HG02840 (cell line): ENCODE results near the gene POLR2J2.
"Not testable (repeated sequence)": the region's sequence is repeated elsewhere in the genome, so short reads cannot be mapped to it uniquely, and the experiment has no call there.

Experiments used
- ATAC-seq: cut with Tn5 transposase; IDR thresholded peaks from one replicate; pipeline ENCODE4 v1.9.1; 2021; ENCODE audit warnings: mild to moderate bottlenecking, moderate library complexity, moderate number of reproducible peaks; ENCODE audit not compliant: unreplicated experiment, low FRiP score

Gene POLR2J2

DNA sequence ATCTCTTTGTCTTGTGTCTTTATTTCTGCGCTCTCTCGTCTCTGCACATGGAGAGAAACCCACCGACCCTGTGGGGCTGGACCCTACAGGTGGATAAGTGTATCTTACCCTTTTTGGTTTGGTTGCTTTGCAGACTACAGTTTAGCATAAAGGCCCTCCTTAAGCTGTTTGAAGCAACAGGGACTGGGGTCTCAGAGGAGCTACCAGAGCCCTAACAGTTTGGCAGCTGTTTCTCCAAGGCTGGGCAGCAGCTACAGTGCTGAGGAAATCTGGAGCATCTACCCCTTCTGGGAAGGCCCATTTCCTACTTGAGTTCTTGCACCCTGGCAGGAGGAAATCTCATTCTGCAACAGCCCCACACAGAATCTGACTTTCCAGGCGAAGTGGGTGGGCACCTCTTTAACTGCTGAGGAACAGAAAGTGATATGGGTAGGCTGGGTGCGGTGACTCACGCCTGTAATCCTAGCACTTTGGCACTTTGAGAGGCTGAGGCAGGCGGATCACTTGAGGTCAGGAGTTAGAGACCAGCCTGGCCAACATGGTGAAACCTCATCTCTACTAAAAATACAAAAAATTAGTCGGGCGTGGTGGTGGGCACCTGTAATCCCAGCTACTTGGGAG, 2.1 kb upstream of the POLR2J2 start:
- ATAC-seq = not testable (repeated sequence)

- ATAC-seq = peak; percentile 26
These were observed 469 bp upstream of the POLR2J2 start for GRCh38 chr7:102671956-102672307.

- not testable (repeated sequence) for ATAC-seq
These were observed 3.9 kb downstream of the POLR2J2 start for GRCh38 chr7:102667523-102667922.

- not testable (repeated sequence) for ATAC-seq
These were observed 4.6 kb downstream of the POLR2J2 start for GRCh38 chr7:102666850-102667249.

- not testable (repeated sequence) for ATAC-seq
These were observed 6.7 kb downstream of the POLR2J2 start for GRCh38 chr7:102664765-102665164.

DNA sequence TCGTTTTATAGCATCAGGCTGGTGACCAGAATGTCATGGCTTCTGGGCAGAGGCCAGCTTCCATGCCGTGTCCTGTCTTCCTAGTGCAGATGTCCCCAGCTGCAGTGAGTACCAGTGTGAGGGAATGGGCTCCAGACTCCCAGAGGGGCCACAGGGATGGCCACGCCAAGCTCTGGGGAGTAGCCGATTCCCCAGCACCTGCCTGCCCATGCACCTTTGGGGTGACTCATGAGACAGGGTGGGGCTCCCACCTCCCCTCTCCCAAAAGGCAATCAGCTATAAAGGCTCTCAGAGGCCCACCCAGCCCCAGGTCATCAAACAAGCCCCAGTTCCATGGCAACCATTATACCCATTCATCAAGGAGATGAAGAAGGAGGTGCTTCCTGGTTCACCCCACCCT, 21.5 kb downstream of the POLR2J2 start, which contains the start of gene SPDYE2B:
TSS of gene SPDYE2B (plus strand) at position 396 of the 400 bp plus-strand sequence. CDS start 2,030 bp downstream, outside the sequence.
- ATAC-seq = not testable (repeated sequence)

DNA sequence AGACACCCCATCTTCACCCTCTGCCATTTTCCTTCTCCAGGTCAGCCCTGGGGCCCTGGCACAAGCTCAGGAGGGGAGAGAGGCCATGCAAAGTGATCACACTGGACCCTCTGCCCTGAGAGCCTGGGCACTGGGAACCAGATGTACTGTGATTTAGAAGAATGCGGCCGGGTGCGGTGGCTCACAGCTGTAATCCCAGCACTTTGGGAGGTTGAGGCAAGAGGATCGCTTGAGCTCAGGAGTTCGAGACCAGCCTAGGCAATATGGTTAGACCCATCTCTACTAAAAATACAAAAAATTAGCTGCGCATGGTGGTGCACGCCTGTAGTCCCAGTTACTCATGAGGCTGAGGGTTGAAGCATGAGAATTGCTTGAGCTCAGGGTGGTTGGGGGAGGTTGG, 23.6 kb downstream of the POLR2J2 start:
- ATAC-seq = not testable (repeated sequence)

DNA sequence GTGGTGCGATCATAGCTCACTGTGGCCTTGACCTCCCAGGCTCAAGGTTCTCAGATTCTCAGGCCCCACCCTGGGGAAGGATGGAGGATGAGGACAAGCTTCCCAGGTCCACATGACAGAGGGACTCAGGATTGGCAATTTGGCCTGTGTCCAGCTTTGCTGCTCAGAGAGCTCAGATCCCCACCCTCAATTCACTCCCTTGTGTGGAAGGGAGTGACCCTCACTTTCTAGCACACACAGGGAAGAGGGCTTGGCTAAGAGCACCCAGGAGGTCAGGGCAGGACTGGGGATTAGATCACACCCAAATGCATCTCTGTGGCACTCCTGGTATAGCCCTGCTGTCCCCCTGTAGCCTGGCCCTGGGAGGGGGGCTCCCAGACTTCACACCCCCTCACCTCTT, 28.1 kb downstream of the POLR2J2 start:
- not testable (repeated sequence) for ATAC-seq

DNA sequence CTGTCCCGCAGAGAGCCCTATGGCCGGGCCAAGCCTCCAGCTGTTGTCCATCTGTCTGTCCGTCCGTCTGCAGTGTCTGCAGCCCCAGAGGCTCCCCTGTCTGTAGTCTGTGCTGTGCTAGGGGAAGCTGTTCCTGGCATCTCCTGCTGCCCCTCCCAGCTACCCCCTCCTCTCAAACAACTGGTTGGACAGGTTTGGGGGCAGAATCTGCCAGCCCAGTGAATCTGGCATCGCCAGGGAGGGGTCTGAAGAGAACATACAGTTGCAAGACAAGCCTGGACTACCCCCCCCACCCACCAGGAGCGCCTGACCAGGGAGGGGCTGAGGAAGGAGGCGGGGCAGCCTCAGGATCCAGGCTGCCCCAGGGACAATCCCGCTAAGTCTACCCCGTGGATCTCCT, 28.8 kb downstream of the POLR2J2 start, which contains the start of gene UPK3BL1:
TSS of gene UPK3BL1 (minus strand) at position 101 of the 400 bp plus-strand sequence. CDS start at position 51, 50 bp downstream.
- ATAC-seq = not testable (repeated sequence)

DNA sequence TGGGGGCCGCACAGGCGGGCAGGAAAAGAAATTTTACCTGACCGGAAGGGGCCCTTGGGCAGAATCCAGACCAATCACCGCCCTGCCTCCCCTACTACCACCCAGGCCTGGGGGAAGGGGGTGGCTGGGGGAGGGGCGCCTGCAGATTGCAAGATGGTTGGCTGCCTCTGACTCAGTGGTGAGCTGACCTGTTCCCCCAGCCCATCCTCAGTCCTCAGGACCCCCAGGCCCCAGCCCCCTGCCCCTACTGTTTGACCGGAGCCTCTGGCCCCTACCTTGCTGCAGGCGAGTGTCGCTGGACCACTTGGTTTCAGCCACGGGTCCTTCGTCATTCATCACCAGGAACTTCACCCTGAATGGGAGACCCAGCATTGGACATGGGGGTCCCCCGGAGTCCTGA, 32.6 kb downstream of the POLR2J2 start:
- not testable (repeated sequence) for ATAC-seq

GRCh38 chr7:102636956-102637355, 34.5 kb downstream of the POLR2J2 start:
- ATAC-seq = not testable (repeated sequence)

DNA sequence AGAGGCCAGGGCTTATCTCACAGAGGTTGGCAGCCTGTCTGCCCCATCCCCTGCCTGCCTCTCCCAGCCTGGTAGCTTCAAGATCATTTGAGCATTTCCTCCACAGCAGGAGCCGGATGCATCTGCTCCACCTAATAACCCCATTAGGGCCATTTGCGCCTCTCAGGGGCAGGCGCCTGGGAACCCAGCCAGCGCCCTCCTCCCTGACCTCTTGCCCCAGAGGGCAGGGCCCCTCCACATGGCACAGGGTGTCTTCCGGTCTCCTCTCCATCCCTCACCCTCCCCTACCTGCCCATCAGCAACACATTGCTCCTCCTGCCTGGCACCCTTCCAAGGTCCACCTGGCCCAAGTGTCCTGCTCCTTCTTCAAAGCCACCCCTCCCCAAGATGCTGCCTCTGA, 36.1 kb downstream of the POLR2J2 start:
- not testable (repeated sequence) for ATAC-seq

DNA sequence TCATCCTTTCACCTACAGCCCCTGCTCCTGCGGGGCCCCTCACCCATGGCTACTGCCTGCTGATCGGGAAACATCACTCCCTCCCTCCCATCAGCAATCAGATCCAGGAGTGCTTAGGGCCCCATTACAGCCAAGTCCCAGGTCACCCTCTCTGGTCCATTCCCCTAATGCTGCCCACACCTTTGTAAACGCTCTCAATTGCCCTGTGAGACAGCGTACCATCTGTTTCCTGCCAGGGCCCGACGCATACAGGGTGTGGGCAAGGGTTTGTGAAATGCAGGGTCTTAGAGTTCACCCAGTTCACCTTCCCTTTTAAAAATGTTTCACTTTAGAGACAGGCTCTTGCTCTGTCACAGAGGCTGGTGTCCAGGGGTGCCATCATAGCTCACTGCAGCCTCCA, 37.2 kb downstream of the POLR2J2 start:
- not testable (repeated sequence) for ATAC-seq

- not testable (repeated sequence) for ATAC-seq
These were observed 40.8 kb downstream of the POLR2J2 start for GRCh38 chr7:102630622-102631021.

- not testable (repeated sequence) for ATAC-seq
These were observed 44.1 kb downstream of the POLR2J2 start for GRCh38 chr7:102627271-102627904.

DNA sequence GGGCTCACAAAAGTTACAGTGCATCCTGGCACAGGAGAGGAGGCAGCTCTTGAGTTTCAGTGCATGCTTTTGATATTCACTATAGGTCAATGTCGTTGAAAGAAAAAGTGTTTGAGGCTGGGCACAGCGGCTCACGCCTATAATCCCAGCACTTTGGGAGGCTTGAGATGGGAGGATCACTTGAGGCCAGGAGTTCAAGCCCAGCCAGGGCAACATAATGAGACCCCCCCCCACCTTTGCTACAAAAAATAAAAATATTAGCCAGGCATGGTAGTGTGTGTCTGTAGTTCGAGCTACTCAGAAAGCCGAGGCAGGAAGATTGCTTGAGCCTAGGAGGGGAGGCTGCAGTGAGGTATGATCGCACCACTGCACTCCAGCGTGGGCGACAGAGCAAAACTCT, 53.3 kb downstream of the POLR2J2 start:
- ATAC-seq = not testable (repeated sequence)

DNA sequence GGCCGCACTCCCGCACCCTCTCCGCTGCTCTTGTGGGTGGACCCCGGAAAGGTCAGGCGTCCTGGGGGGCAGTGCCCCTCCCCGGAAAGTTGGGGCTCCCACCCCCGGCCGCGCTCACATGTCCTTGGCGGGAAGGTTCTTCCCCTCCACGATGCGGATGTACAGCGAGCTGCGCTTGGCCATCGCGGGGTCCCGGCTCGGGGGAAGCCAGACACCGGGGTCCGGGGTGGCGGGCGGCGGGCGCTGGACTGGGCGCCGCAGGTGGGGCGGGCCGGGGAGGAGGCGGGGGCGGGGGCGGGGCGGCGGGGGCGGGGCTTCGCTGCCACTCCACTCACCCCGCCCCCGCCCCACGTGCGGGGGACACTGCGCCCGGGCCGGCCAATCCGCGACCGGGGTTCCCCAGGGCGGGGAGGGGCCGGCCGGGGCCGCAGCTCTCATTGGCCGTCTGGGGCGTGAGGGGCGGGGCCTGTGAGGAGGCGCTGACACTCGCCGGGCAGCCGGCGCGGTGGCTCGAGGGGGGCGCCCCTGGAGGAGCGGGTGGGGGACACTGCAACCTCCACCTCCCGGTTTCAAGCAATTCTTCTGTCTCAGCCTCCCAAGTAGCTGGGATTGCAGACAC, 54.8 kb downstream of the POLR2J2 start, which contains the start of gene RASA4:
TSS of gene RASA4 (minus strand) at position 250 of the 619 bp plus-strand sequence. CDS start at position 183, 67 bp downstream.
- peak; percentile 47 for ATAC-seq
